HEK293 (cell line): Measurements from ENCODE around the gene TRAP1.

Experiments
- BCL6B ChIP-seq: fragments of 450-650 bp; formaldehyde crosslinking; IDR thresholded peaks from 2 replicates; pipeline ENCODE4 v1.5.1; 2017; ENCODE audit warnings: missing biosample characterization, missing genetic modification characterization
- EGR2 ChIP-seq: fragments of 450-650 bp; formaldehyde crosslinking; IDR thresholded peaks from 2 replicates; pipeline ENCODE4 v1.5.1; 2016; ENCODE audit warnings: low read depth, missing biosample characterization, missing genetic modification characterization
- SCRT2 ChIP-seq: fragments of 450-650 bp; formaldehyde crosslinking; IDR thresholded peaks from 2 replicates; pipeline ENCODE4 v1.5.1; 2016; ENCODE audit warnings: missing biosample characterization, missing genetic modification characterization
- WT1 ChIP-seq: fragments of 450-650 bp; formaldehyde crosslinking; IDR thresholded peaks from 2 replicates; pipeline ENCODE4 v1.5.1; 2016; ENCODE audit warnings: missing biosample characterization, missing genetic modification characterization
- ZIC2 ChIP-seq: fragments of 450-650 bp; formaldehyde crosslinking; IDR thresholded peaks from 2 replicates; pipeline ENCODE4 v1.5.1; 2016; ENCODE audit warnings: missing biosample characterization, missing genetic modification characterization
- ZNF18 ChIP-seq: fragments of 450-650 bp; formaldehyde crosslinking; IDR thresholded peaks from 2 replicates; pipeline ENCODE4 v1.5.1; 2016; ENCODE audit warnings: missing biosample characterization, missing genetic modification characterization
- ZNF223 ChIP-seq: fragments of 450-650 bp; formaldehyde crosslinking; IDR thresholded peaks from 2 replicates; pipeline ENCODE4 v1.5.1; 2016; ENCODE audit warnings: missing biosample characterization, missing genetic modification characterization
- ZNF362 ChIP-seq: fragments of 450-650 bp; formaldehyde crosslinking; IDR thresholded peaks from 2 replicates; pipeline ENCODE4 v1.5.1; 2016; ENCODE audit warnings: missing biosample characterization, missing genetic modification characterization
- ZNF600 ChIP-seq: fragments of 450-650 bp; formaldehyde crosslinking; IDR thresholded peaks from 2 replicates; pipeline ENCODE4 v1.5.1; 2016; ENCODE audit warnings: missing biosample characterization, missing genetic modification characterization
- ZNF610 ChIP-seq: fragments of 450-650 bp; formaldehyde crosslinking; IDR thresholded peaks from 2 replicates; pipeline ENCODE4 v1.5.1; 2016; ENCODE audit warnings: missing biosample characterization, missing genetic modification characterization, borderline replicate concordance
- TF ChIP-seq, protein P1 (sequence below): fragments of 450-650 bp; formaldehyde crosslinking; IDR thresholded peaks from 2 replicates; pipeline ENCODE4 v1.5.1; 2017; ENCODE audit warnings: missing biosample characterization, missing genetic modification characterization
- TF ChIP-seq, protein P2 (sequence below): fragments of 450-650 bp; formaldehyde crosslinking; IDR thresholded peaks from 2 replicates; pipeline ENCODE4 v1.5.1; 2016; ENCODE audit warnings: missing biosample characterization, missing genetic modification characterization
- TF ChIP-seq, protein P3 (sequence below): fragments of 450-650 bp; formaldehyde crosslinking; IDR thresholded peaks from 2 replicates; pipeline ENCODE4 v1.5.1; 2016; ENCODE audit warnings: missing biosample characterization, missing genetic modification characterization
- TF ChIP-seq, protein P4 (sequence below): fragments of 450-650 bp; formaldehyde crosslinking; conservative IDR thresholded peaks from 2 replicates; pipeline ENCODE4 v1.5.1; 2016; ENCODE audit warnings: low read depth, missing biosample characterization, missing genetic modification characterization

DNA sequence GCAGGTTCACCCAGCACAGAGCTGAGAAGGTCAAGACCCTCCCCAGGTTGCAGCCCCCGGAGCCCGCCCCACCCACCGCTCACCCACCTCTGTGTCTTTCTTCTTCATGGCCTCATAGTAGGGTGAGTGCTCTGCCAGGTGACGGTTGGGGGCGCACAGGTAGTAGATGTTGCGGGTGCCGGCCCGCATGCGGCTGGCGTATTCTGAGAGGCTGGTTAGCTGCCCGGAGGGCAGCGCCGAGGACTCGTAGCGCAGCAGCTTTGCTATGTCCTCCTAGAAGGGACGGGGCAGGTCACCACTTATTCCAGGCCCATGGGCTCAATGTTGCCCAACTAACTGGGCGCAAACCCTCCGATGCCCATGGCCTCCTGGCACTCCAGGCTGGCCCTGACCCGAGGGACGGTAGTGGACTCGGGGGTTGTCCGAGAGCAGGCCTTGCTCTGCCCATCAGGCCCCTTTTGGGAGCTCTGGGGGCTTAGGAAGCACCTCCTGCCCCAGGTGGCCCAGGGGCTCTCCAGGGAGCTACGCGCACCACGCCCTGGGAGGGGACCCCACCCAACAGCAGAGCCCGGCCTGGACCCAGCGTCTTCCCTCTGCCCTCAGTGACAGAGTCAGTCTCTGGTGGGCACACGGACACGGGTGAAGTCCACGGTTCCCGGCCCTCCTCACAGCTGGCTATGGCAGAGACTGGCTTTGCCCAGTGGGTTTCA, 53.0 kb downstream of the TRAP1 start:
- TF ChIP-seq ZNF362 (tag by site-specific recombination) (no peak), ZNF610 (tag by site-specific recombination) (no peak), EGR2 (tag by site-specific recombination) (no peak), SCRT2 (tag by site-specific recombination) (no peak), ZNF223 (tag by site-specific recombination) (no peak), ZNF18 (tag by site-specific recombination) (no peak), ZIC2 (tag by site-specific recombination) (no peak), WT1 (tag by site-specific recombination) (no peak), BCL6B (no peak), ZNF600 (tag by site-specific recombination) (no peak)
- TF ChIP-seq, protein P1, sequence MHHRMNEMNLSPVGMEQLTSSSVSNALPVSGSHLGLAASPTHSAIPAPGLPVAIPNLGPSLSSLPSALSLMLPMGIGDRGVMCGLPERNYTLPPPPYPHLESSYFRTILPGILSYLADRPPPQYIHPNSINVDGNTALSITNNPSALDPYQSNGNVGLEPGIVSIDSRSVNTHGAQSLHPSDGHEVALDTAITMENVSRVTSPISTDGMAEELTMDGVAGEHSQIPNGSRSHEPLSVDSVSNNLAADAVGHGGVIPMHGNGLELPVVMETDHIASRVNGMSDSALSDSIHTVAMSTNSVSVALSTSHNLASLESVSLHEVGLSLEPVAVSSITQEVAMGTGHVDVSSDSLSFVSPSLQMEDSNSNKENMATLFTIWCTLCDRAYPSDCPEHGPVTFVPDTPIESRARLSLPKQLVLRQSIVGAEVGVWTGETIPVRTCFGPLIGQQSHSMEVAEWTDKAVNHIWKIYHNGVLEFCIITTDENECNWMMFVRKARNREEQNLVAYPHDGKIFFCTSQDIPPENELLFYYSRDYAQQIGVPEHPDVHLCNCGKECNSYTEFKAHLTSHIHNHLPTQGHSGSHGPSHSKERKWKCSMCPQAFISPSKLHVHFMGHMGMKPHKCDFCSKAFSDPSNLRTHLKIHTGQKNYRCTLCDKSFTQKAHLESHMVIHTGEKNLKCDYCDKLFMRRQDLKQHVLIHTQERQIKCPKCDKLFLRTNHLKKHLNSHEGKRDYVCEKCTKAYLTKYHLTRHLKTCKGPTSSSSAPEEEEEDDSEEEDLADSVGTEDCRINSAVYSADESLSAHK (tag by site-specific recombination), result no peak
- TF ChIP-seq, protein P2, sequence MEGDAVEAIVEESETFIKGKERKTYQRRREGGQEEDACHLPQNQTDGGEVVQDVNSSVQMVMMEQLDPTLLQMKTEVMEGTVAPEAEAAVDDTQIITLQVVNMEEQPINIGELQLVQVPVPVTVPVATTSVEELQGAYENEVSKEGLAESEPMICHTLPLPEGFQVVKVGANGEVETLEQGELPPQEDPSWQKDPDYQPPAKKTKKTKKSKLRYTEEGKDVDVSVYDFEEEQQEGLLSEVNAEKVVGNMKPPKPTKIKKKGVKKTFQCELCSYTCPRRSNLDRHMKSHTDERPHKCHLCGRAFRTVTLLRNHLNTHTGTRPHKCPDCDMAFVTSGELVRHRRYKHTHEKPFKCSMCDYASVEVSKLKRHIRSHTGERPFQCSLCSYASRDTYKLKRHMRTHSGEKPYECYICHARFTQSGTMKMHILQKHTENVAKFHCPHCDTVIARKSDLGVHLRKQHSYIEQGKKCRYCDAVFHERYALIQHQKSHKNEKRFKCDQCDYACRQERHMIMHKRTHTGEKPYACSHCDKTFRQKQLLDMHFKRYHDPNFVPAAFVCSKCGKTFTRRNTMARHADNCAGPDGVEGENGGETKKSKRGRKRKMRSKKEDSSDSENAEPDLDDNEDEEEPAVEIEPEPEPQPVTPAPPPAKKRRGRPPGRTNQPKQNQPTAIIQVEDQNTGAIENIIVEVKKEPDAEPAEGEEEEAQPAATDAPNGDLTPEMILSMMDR (tag by site-specific recombination), result no peak
- TF ChIP-seq, protein P3, sequence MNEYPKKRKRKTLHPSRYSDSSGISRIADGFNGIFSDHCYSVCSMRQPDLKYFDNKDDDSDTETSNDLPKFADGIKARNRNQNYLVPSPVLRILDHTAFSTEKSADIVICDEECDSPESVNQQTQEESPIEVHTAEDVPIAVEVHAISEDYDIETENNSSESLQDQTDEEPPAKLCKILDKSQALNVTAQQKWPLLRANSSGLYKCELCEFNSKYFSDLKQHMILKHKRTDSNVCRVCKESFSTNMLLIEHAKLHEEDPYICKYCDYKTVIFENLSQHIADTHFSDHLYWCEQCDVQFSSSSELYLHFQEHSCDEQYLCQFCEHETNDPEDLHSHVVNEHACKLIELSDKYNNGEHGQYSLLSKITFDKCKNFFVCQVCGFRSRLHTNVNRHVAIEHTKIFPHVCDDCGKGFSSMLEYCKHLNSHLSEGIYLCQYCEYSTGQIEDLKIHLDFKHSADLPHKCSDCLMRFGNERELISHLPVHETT, result no peak
- TF ChIP-seq, protein P4, sequence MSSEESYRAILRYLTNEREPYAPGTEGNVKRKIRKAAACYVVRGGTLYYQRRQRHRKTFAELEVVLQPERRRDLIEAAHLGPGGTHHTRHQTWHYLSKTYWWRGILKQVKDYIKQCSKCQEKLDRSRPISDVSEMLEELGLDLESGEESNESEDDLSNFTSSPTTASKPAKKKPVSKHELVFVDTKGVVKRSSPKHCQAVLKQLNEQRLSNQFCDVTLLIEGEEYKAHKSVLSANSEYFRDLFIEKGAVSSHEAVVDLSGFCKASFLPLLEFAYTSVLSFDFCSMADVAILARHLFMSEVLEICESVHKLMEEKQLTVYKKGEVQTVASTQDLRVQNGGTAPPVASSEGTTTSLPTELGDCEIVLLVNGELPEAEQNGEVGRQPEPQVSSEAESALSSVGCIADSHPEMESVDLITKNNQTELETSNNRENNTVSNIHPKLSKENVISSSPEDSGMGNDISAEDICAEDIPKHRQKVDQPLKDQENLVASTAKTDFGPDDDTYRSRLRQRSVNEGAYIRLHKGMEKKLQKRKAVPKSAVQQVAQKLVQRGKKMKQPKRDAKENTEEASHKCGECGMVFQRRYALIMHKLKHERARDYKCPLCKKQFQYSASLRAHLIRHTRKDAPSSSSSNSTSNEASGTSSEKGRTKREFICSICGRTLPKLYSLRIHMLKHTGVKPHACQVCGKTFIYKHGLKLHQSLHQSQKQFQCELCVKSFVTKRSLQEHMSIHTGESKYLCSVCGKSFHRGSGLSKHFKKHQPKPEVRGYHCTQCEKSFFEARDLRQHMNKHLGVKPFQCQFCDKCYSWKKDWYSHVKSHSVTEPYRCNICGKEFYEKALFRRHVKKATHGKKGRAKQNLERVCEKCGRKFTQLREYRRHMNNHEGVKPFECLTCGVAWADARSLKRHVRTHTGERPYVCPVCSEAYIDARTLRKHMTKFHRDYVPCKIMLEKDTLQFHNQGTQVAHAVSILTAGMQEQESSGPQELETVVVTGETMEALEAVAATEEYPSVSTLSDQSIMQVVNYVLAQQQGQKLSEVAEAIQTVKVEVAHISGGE (tag by site-specific recombination), result no peak
